Frontal cortex (tissue), 4 donors: Measurements from ENCODE around the gene CREB3L4. TPM values are rescaled to one million over a fixed set of nuclear protein-coding genes. Genes with fewer than 3 reads are reported as not detected.

Experiments used
- DNase-seq, 2 donors: peaks; one replicate each; pipeline ENCODE4 v3.0.0; 2012; ENCODE audit warnings: low spot score in 2 of 2
- FAIRE-seq: peaks from 2 replicates; lab custom pipeline; 2012; peaks lifted over from hg19 to GRCh38; lab: Jason Lieb, UNC
- total RNA-seq: library from RNA; depleted of rRNA; stranded (reverse); fragments of >200 nt; gene quantifications from one replicate; pipeline ENCODE4 v1.2.3, GENCODE V29; 2014
- donor health status: control.
- donor health status: control.
- donor health status: control.

Gene CREB3L4
- total RNA-seq, 1 donor from 2014 or later = 7.7 TPM

GRCh38 chr1:153957744-153958110 is 10.0 kb upstream of the CREB3L4 start:
- FAIRE-seq (no peak), DNase-seq (no peak)

DNA sequence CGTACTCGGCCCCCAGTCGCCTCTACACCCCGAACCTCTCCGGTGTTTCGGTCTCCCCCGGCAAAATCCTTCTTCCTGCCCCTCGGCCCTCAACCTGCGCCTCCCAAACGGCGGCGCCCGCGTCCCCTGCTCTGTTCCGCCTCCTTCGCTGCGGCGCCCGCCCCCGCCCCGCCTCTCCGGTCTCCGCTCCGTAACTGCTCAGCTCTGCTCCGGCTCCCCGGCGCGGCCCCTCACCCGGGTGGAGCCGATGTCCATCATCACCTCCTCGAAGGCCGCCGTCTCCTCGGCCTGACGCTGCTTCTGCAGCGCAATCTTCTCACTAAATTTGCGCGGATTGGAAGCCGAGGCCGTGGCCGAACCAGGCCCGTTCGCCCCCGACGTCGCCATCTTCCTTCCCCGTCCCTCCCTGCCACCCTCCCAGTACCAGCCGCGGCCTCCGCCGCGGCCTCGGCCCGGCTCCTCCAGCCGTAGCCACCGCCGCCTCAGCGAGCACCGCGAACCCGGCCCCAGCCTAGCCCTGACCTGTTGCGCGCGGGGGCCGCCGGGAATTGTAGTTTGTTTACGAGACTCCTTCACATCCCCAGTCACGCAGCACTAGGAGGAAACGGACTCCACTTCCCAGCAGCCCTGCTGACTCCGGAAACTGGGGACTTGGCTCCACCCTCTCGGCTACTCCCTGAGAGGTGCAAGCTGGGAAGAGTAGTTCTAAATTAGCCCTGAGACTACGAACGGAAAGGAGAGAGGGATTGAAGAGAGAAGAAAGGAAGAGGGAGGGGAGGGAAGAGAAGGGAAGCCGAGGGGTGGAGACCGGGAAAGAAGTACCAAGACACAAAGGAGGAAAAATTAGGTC is 9.4 kb upstream of the CREB3L4 start, which contains the start of gene CRTC2:
CRTC2 (minus strand) TSS at position 502 of the 850 bp plus-strand sequence; CDS start at position 387, 115 bp downstream.
- FAIRE-seq = peak; percentile 36
- DNase-seq = peak; percentile 98 to 99

DNA sequence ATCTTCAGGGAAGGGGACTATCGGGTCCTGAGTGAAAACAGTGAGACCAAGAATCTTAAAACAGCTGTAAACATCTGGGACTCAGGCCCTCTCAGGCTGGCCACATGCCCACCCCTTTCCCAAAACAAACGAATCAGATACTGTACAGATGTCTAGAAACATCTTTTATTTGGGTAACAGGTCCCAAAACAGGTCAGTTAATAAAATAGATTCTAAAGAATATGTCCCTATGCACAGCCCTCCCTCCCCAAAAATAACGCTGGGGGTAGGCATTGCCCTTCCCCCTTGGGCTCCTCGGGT is 8.8 kb upstream of the CREB3L4 start:
- DNase-seq (no peak), FAIRE-seq (no peak)

DNA sequence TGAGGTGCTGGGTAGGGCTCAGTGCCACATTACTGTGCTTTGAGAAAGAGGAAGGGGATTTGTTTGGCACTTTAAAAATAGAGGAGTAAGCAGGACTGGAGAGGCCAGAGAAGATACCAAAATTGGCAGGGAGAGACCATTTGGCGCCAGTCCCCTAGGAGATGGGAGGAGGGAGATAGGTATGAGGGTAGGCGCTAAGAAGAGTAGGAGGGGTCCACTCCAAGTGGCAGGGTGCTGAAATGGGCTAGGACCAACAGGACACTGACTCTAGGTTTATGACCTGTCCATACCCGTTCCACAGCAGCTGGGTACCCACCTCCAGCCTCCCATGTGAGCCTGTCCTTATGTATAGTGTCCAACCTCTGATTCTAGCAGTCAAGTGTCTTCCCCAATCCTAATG is 8.2 kb upstream of the CREB3L4 start:
- no peak for FAIRE-seq
- no peak for DNase-seq

DNA sequence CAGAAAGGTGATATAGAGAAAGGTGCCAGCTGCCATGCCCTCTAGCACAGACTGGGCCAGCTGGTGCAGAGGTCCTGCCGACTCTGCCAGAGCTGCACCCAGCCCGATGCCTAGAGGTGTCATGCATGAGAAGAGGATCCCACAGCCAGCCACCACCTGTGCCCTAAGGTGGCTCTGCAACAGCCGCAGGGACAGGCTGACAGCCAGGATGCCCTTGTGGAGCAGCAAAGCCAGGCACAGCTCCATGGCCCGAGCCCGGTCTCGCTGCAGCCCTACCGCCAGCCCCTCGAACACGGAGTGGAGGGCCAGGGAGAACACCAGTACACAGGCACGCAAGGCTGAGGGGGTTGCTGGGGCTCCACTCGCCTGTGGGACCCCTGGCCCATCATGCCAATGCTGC is 7.5 kb upstream of the CREB3L4 start:
- FAIRE-seq = no peak
- no peak for DNase-seq

- no peak for DNase-seq
Measured at GRCh38 chr1:153961421-153961820, 6.3 kb upstream of the CREB3L4 start.

GRCh38 chr1:153962088-153963029 is 5.3 kb upstream of the CREB3L4 start:
- no peak for FAIRE-seq
- DNase-seq = no peak

More at GRCh38 chr1:153961421-153961820, 6.3 kb upstream of the CREB3L4 start:
- FAIRE-seq = no peak

DNA sequence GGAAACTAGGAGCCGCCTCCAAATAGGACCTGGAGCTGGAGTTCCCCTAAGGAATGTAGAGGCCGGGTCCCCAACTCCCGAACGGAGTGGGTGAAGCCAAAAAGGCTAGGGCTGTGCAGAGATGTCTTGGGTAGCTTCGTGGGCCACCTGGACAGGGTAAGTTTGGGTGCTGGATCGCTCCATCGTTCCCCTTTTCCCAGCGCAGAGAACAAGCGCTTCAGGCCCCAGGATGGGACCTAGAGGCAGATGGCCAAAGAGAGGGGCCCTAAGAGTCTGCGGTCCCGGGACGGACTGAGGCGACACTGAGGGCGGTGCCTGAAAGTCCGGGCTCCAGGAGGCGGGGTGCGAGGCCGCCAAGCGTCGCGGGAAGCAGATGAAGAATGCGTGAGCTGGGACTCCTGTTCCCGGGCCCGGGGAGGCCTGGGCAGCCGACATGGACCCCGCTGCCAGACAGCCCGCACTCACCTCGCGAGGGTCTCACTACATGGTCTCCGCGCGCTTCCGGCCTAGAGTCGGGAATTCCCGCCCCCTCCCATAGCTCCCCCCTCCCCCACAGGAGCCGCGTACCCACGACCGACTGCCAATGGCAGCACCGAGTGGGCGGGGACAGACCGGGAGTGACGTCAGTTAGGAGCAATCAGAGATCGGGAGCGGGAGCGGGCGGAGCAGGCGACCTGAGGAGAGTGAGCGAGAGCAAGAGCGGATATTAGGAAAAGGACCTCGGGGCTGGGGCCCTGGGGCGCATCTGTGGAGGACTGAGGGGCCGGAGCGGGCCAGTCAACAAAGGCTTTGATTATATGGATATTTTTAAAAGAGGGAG is 4.5 kb upstream of the CREB3L4 start, which contains the start of gene SLC39A1:
SLC39A1 (minus strand) TSS at position 508 of the 820 bp plus-strand sequence. CDS start 822 bp downstream, outside the sequence.
- DNase-seq = peak; percentile 89 to 95
- FAIRE-seq = no peak

DNA sequence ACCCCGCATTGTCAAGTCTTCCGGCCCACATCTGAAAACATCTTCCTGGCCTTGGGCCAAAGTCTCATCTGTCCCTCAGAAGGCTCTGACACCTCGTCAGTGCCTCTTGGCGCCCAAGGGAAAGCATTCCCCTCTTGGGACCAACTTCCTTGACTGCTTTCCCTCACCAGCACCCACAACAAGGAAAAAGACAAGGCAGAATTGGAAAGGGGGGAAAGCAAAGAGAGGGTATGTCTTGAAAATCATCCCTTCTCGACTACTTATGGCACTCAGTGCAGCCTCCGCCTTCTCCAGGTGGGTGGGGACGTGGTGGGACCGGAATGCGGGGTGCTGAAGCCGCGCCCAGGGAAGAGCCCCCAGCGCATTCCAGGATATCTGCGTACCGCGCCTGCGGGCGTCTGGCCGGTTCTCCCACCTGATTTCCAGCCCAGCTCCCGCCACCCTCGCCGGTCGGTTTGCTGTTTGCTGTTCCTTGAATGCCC is 3.8 kb upstream of the CREB3L4 start:
- FAIRE-seq = no peak

DNA sequence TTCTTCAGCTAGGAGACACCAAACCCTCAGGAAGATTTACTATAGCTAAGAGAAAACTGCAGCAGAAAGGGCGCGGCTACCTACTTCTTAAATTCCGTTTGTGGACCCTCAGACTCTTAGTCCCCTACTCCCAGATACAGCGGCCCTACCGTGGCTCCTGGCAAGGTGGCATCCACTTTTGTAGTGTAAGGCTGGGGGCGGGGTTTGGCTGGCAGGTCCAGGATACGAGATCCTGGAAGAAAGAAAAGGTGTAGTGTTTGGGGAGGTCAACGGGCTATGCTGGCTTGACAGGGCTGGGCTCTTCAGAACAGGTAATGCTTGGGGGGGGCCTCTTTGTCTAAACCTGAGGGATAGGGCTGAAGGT is 280 bp downstream of the CREB3L4 start:
- FAIRE-seq (no peak), DNase-seq (no peak)

More for the DNA sequence above, 3.8 kb upstream of the CREB3L4 start:
- no peak for DNase-seq

DNA sequence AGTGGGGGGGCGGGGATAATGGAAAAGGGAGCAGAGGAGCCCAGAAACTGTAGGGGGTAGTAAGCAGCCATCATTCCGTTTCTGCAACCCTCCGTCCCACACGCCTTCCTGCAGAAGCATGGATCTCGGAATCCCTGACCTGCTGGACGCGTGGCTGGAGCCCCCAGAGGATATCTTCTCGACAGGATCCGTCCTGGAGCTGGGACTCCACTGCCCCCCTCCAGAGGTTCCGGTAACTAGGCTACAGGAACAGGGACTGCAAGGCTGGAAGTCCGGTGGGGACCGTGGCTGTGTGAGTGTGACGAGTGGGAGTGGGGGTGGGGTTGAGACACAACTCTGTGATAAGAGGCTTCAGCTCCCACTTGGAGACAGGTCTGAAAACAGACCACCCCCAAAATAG is 706 bp downstream of the CREB3L4 start:
- DNase-seq (no peak), FAIRE-seq (no peak)

DNA sequence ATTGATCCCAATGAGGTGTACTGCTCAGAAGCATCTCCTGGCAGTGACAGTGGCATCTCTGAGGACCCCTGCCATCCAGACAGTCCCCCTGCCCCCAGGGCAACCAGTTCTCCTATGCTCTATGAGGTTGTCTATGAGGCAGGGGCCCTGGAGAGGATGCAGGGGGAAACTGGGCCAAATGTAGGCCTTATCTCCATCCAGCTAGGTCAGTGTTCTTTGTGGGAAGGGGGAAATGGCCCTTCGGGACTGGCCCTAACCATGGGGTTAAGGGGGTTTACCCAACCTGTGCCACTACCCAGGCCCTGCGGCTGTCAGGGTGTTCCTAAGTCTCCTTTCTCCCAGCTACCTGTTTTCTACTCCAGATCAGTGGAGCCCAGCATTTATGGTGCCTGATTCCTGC is 1.3 kb downstream of the CREB3L4 start:
- FAIRE-seq = no peak
- no peak for DNase-seq

- no peak for FAIRE-seq
Measured at GRCh38 chr1:153970346-153970745, 2.6 kb downstream of the CREB3L4 start.

GRCh38 chr1:153973071-153973470 is 5.4 kb downstream of the CREB3L4 start:
- DNase-seq = no peak
- FAIRE-seq = no peak

More at GRCh38 chr1:153970346-153970745, 2.6 kb downstream of the CREB3L4 start:
- no peak for DNase-seq

DNA sequence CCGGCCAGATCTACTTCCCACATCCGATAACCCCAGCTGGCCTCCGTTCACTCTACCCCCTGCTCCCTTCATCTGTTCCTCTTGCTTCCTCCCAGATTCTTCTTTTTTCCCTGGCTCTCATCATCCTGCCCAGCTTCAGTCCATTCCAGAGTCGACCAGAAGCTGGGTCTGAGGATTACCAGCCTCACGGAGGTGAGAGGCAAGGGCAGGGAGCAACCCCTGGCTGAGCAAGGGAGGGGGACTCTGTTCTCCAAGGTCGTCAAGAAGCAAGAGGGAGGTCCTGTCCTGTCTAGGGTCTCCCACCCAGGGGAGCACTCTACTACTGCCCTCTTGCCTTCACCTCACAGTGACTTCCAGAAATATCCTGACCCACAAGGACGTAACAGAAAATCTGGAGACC is 5.8 kb downstream of the CREB3L4 start:
- FAIRE-seq (no peak), DNase-seq (no peak)

- no peak for DNase-seq
- FAIRE-seq = no peak
Measured at GRCh38 chr1:153976819-153977249, 9.1 kb downstream of the CREB3L4 start.

GRCh38 chr1:153977250-153978240 is 9.8 kb downstream of the CREB3L4 start, which contains the start of gene JTB:
Gene JTB, minus strand, starts transcription at chr1:153977674. Its CDS starts 422 bp downstream, at chr1:153977252.
- FAIRE-seq = no peak
- peak; percentile 88 to 89 for DNase-seq

DNA sequence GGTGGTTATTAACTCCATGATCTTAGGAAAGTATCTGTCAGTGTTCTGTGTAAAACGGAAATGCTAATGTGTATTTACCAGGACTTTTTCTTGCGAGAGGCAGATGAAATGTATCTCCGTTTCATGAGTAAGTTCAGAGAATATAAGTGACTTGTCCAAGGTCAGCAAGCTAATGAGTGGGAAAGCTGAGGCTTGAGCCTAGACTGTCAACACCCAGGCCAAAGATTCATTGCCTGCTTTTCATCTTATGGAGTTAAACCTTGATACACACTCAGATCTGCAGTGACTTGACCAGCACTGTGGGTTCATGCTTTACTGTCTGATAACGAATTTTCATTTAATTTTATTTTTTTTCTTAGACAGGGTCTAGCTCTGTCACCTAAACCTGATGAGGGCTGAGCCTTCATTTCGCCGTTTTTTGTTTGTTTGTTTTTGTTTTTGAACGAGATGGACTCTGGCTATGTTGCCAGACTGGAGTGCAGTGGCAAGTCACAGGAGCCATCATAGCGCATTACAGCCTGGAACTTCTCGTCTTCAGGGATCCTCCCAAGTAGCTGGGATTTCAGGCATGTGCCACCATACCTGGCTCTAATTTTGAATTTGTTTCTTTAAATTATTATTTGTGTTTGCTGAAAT is 10.7 kb downstream of the CREB3L4 start:
- no peak for FAIRE-seq
- no peak for DNase-seq
